ENCODE measurements around the gene KCNS3. TPM values are rescaled to one million over a fixed set of nuclear protein-coding genes. Genes with fewer than 3 reads are reported as not detected.
A peak's percentile ranks its signal among the peaks of the same experiment; 100 is the strongest.

KCNS3 gene
- total and polyA plus RNA-seq, 2 of the 13 experiments (the other 11 are each of a cell fraction or from before 2014, with no cell fraction given): not detected

DNA sequence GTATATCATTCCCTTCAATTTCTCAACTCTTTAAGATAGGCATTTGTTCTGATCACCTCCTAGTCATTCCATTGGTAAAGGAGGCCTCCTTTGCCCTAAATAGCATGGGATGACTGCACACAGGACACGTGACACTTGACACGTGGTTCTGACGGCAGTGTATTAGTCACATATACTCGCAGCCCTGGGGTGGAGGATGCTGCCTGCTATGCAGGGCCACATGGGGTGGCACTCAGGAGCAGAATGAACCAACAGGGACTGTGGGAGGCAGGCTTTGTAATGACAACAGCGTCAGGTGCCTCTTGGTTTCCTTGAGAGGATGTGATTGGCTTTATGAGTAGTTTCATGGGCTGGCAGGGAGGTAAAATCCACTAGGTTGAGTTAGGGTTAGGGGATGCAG lies 9.3 kb upstream of the KCNS3 start (continued):
- TF ChIP-seq, protein P1, sequence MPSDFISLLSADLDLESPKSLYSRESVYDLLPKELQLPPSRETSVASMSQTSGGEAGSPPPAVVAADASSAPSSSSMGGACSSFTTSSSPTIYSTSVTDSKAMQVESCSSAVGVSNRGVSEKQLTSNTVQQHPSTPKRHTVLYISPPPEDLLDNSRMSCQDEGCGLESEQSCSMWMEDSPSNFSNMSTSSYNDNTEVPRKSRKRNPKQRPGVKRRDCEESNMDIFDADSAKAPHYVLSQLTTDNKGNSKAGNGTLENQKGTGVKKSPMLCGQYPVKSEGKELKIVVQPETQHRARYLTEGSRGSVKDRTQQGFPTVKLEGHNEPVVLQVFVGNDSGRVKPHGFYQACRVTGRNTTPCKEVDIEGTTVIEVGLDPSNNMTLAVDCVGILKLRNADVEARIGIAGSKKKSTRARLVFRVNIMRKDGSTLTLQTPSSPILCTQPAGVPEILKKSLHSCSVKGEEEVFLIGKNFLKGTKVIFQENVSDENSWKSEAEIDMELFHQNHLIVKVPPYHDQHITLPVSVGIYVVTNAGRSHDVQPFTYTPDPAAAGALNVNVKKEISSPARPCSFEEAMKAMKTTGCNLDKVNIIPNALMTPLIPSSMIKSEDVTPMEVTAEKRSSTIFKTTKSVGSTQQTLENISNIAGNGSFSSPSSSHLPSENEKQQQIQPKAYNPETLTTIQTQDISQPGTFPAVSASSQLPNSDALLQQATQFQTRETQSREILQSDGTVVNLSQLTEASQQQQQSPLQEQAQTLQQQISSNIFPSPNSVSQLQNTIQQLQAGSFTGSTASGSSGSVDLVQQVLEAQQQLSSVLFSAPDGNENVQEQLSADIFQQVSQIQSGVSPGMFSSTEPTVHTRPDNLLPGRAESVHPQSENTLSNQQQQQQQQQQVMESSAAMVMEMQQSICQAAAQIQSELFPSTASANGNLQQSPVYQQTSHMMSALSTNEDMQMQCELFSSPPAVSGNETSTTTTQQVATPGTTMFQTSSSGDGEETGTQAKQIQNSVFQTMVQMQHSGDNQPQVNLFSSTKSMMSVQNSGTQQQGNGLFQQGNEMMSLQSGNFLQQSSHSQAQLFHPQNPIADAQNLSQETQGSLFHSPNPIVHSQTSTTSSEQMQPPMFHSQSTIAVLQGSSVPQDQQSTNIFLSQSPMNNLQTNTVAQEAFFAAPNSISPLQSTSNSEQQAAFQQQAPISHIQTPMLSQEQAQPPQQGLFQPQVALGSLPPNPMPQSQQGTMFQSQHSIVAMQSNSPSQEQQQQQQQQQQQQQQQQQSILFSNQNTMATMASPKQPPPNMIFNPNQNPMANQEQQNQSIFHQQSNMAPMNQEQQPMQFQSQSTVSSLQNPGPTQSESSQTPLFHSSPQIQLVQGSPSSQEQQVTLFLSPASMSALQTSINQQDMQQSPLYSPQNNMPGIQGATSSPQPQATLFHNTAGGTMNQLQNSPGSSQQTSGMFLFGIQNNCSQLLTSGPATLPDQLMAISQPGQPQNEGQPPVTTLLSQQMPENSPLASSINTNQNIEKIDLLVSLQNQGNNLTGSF (CRISPR knock-in tag; IDR thresholded peaks at IDR 0.05): no peak
- TF ChIP-seq, protein P2, sequence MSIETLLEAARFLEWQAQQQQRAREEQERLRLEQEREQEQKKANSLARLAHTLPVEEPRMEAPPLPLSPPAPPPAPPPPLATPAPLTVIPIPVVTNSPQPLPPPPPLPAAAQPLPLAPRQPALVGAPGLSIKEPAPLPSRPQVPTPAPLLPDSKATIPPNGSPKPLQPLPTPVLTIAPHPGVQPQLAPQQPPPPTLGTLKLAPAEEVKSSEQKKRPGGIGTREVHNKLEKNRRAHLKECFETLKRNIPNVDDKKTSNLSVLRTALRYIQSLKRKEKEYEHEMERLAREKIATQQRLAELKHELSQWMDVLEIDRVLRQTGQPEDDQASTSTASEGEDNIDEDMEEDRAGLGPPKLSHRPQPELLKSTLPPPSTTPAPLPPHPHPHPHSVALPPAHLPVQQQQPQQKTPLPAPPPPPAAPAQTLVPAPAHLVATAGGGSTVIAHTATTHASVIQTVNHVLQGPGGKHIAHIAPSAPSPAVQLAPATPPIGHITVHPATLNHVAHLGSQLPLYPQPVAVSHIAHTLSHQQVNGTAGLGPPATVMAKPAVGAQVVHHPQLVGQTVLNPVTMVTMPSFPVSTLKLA (IDR thresholded peaks at IDR 0.05): peak; percentile 86
- no peak for TF ChIP-seq FOXP1 (IDR thresholded peaks at IDR 0.05)
- no peak for TF ChIP-seq FOXP1 (CRISPR knock-in tag; IDR thresholded peaks at IDR 0.05)
- no peak for TF ChIP-seq ZNF12 (CRISPR knock-in tag; IDR thresholded peaks at IDR 0.05)
- TF ChIP-seq, protein P3, sequence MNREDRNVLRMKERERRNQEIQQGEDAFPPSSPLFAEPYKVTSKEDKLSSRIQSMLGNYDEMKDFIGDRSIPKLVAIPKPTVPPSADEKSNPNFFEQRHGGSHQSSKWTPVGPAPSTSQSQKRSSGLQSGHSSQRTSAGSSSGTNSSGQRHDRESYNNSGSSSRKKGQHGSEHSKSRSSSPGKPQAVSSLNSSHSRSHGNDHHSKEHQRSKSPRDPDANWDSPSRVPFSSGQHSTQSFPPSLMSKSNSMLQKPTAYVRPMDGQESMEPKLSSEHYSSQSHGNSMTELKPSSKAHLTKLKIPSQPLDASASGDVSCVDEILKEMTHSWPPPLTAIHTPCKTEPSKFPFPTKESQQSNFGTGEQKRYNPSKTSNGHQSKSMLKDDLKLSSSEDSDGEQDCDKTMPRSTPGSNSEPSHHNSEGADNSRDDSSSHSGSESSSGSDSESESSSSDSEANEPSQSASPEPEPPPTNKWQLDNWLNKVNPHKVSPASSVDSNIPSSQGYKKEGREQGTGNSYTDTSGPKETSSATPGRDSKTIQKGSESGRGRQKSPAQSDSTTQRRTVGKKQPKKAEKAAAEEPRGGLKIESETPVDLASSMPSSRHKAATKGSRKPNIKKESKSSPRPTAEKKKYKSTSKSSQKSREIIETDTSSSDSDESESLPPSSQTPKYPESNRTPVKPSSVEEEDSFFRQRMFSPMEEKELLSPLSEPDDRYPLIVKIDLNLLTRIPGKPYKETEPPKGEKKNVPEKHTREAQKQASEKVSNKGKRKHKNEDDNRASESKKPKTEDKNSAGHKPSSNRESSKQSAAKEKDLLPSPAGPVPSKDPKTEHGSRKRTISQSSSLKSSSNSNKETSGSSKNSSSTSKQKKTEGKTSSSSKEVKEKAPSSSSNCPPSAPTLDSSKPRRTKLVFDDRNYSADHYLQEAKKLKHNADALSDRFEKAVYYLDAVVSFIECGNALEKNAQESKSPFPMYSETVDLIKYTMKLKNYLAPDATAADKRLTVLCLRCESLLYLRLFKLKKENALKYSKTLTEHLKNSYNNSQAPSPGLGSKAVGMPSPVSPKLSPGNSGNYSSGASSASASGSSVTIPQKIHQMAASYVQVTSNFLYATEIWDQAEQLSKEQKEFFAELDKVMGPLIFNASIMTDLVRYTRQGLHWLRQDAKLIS (CRISPR knock-in tag; IDR thresholded peaks at IDR 0.05): no peak
- no peak for TF ChIP-seq ZNF672 (CRISPR knock-in tag; IDR thresholded peaks at IDR 0.05)
- TF ChIP-seq ZNF33B (CRISPR knock-in tag; IDR thresholded peaks at IDR 0.05): no peak
- TF ChIP-seq GATA4 (IDR thresholded peaks at IDR 0.05; ENCODE audit: borderline replicate concordance, low read depth): no peak
- TF ChIP-seq HCFC1 (IDR thresholded peaks at IDR 0.05; ENCODE audit: low read depth, low read length): no peak
- TF ChIP-seq GTF3A (CRISPR knock-in tag; conservative IDR thresholded peaks at IDR 0.05): no peak
- TF ChIP-seq RAD51 (IDR thresholded peaks at IDR 0.05; ENCODE audit: borderline replicate concordance): peak; percentile 62
- TF ChIP-seq ZNF761 (CRISPR knock-in tag; conservative IDR thresholded peaks at IDR 0.05): no peak
- TF ChIP-seq ZNF460 (CRISPR knock-in tag; IDR thresholded peaks at IDR 0.05; ENCODE audit: borderline replicate concordance): no peak
- no peak for TF ChIP-seq GTF2F1 (IDR thresholded peaks at IDR 0.05; ENCODE audit: low read length)
- no peak for TF ChIP-seq KLF15 (CRISPR knock-in tag; IDR thresholded peaks at IDR 0.05; ENCODE audit: borderline replicate concordance)
- TF ChIP-seq, protein P4, sequence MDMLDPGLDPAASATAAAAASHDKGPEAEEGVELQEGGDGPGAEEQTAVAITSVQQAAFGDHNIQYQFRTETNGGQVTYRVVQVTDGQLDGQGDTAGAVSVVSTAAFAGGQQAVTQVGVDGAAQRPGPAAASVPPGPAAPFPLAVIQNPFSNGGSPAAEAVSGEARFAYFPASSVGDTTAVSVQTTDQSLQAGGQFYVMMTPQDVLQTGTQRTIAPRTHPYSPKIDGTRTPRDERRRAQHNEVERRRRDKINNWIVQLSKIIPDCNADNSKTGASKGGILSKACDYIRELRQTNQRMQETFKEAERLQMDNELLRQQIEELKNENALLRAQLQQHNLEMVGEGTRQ (IDR thresholded peaks at IDR 0.05; ENCODE audit: low read depth, low read length): peak; percentile 81
- TF ChIP-seq, protein P4 (CRISPR knock-in tag; IDR thresholded peaks at IDR 0.05; ENCODE audit: borderline replicate concordance): no peak
- TF ChIP-seq NONO (IDR thresholded peaks at IDR 0.05): no peak
- no peak for TF ChIP-seq NONO (CRISPR knock-in tag; conservative IDR thresholded peaks at IDR 0.05)
- no peak for TF ChIP-seq NFYC (CRISPR knock-in tag; IDR thresholded peaks at IDR 0.05)
